CD4-positive, CD25-positive, alpha-beta regulatory T cell (primary cell): ENCODE measurements around the gene POLE. TPM values are rescaled to one million over a fixed set of nuclear protein-coding genes. Genes with fewer than 3 reads are reported as not detected.

Experiments
- ATAC-seq, 2 donors: fragments of 150-1000 bp; cut with Tn5 transposase; one replicate each; pipeline ENCODE4 v1.10.0; 2021; ENCODE audit warnings: low read depth in 2 of 2, moderate number of reproducible peaks in 2 of 2, moderate library complexity in 1 of 2
- DNase-seq, 3 donors: peaks; one replicate each; pipeline versions ENCODE4 v3.0.0 to v3.0.0-alpha.2; 2012 to 2022; ENCODE audit warnings: mixed read lengths in 1 of 3
- H3K27ac ChIP-seq: one replicate; pipeline ENCODE4 v1.7.0; 2013; ENCODE audit warnings: mild to moderate bottlenecking, low read length; ENCODE audit not compliant: insufficient read depth, poor library complexity, severe bottlenecking
- H3K27me3 ChIP-seq: one replicate; pipeline ENCODE4 v1.7.0; 2013; ENCODE audit warnings: low read length; ENCODE audit not compliant: control insufficient read depth, insufficient read depth
- H3K36me3 ChIP-seq: one replicate; pipeline ENCODE4 v1.7.0; 2013; ENCODE audit warnings: mild to moderate bottlenecking, low read length, moderate library complexity; ENCODE audit not compliant: control insufficient read depth, insufficient read depth
- H3K4me1 ChIP-seq: 2 replicates; pipeline ENCODE4 v1.7.0; 2013; ENCODE audit warnings: mild to moderate bottlenecking, low read length; ENCODE audit not compliant: insufficient read depth, control insufficient read depth, poor library complexity, severe bottlenecking
- H3K4me3 ChIP-seq: one replicate; pipeline ENCODE4 v1.7.0; 2013; ENCODE audit warnings: low read depth, mild to moderate bottlenecking, low read length, moderate library complexity
- H3K9me3 ChIP-seq, 2 experiments: 1 replicate in 1 of 2; 2 replicates in 1 of 2; pipeline ENCODE4 v1.7.0; 2013; ENCODE audit warnings: low read length in 2 of 2, mild to moderate bottlenecking in 1 of 2, moderate library complexity in 1 of 2; ENCODE audit not compliant: control insufficient read depth in 2 of 2
- H3K27ac Mint-ChIP-seq, 3 donors: one replicate each; pipeline ENCODE4 v1.8.0; 2020 to 2022; ENCODE audit warnings: mild to moderate bottlenecking in 3 of 3, mixed read lengths in 3 of 3, moderate library complexity in 2 of 3
- H3K27me3 Mint-ChIP-seq: one replicate; pipeline ENCODE4 v1.8.0; 2022; ENCODE audit warnings: mild to moderate bottlenecking, mixed read lengths
- H3K36me3 Mint-ChIP-seq: one replicate; pipeline ENCODE4 v1.8.0; 2020; ENCODE audit warnings: mixed read lengths
- H3K4me1 Mint-ChIP-seq, 4 donors: one replicate each; pipeline ENCODE4 v1.8.0; 2020 to 2022; ENCODE audit warnings: mixed read lengths in 4 of 4, mild to moderate bottlenecking in 1 of 4
- H3K4me3 Mint-ChIP-seq, 4 donors: one replicate each; pipeline ENCODE4 v1.8.0; 2020 to 2022; ENCODE audit warnings: mild to moderate bottlenecking in 4 of 4, mixed read lengths in 4 of 4, moderate library complexity in 3 of 4
- H3K9me3 Mint-ChIP-seq, 7 donors: one replicate each; pipeline ENCODE4 v1.8.0; 2020 to 2022; ENCODE audit warnings: mixed read lengths in 7 of 7, mild to moderate bottlenecking in 3 of 7, moderate library complexity in 2 of 7
- polyA plus RNA-seq, 4 donors: library from polyadenylated mRNA; unstranded; fragments of 300-500 nt; fragmentation: Illumina TruSeq; gene quantifications; one replicate each; pipeline ENCODE4 v1.2.3, GENCODE V29; 2021
- total RNA-seq: library from RNA; stranded (reverse); gene quantifications from one replicate; pipeline ENCODE4 v1.2.3, GENCODE V29; 2022

The POLE gene
- total and polyA plus RNA-seq, 5 donors from 2014 or later, result 2.4 to 51.1 (median 3.7) TPM

GRCh38 chr12:132577191-132577920, 109.8 kb downstream of the POLE start:
- no peaks in the 10 kb centered on the region for H3K27me3 ChIP-seq
- no peak for ATAC-seq
- no peaks in the 10 kb centered on the region for H3K27me3 Mint-ChIP-seq
- no peaks in the 10 kb centered on the region for H3K4me1 ChIP-seq
- H3K36me3 Mint-ChIP-seq, result peaks cover 14% of the 10 kb centered on the region
- peaks cover 4% of the 10 kb centered on the region for H3K36me3 ChIP-seq
- H3K4me1 Mint-ChIP-seq, result no peaks in the 10 kb centered on the region
- no peaks in the 10 kb centered on the region for H3K9me3 Mint-ChIP-seq
- no peak overlapping the region for H3K27ac ChIP-seq
- peak overlapping the region in 1 of 3 donors; percentile 66 for H3K27ac Mint-ChIP-seq
- H3K4me3 ChIP-seq, result no peak overlapping the region
- DNase-seq, result no peak
- H3K4me3 Mint-ChIP-seq, result peak overlapping the region in 1 of 4 donors; percentile 21
- no peaks in the 10 kb centered on the region for H3K9me3 ChIP-seq

- Histone ChIP-seq H3K4me1 (no peaks in the 10 kb centered on the region), H3K36me3 (peaks cover 4% of the 10 kb centered on the region), H3K4me3 (no peak overlapping the region), H3K27ac (no peak overlapping the region), H3K9me3 (no peaks in the 10 kb centered on the region), H3K27me3 (no peaks in the 10 kb centered on the region)
- no peaks in the 10 kb centered on the region for H3K4me1 Mint-ChIP-seq
- no peak overlapping the region for H3K27ac Mint-ChIP-seq
- no peak for DNase-seq
- H3K36me3 Mint-ChIP-seq, result peaks cover 14% of the 10 kb centered on the region
- no peaks in the 10 kb centered on the region for H3K9me3 Mint-ChIP-seq
- no peak overlapping the region for H3K4me3 Mint-ChIP-seq
- no peaks in the 10 kb centered on the region for H3K27me3 Mint-ChIP-seq
- ATAC-seq, result no peak
Measured at GRCh38 chr12:132576701-132577100, 110.4 kb downstream of the POLE start.

GRCh38 chr12:132575661-132576060, 111.5 kb downstream of the POLE start:
- Mint-ChIP-seq H3K9me3 (no peaks in the 10 kb centered on the region), H3K36me3 (peaks cover 14% of the 10 kb centered on the region), H3K4me3 (no peak overlapping the region), H3K27me3 (no peaks in the 10 kb centered on the region), H3K27ac (no peak overlapping the region), H3K4me1 (no peaks in the 10 kb centered on the region)
- Histone ChIP-seq H3K27ac (no peak overlapping the region), H3K4me3 (no peak overlapping the region), H3K36me3 (peaks cover 4% of the 10 kb centered on the region), H3K27me3 (no peaks in the 10 kb centered on the region), H3K9me3 (no peaks in the 10 kb centered on the region), H3K4me1 (no peaks in the 10 kb centered on the region)
- ATAC-seq, result no peak
- no peak for DNase-seq

GRCh38 chr12:132574271-132574996, 112.7 kb downstream of the POLE start:
- H3K9me3 ChIP-seq, result no peaks in the 10 kb centered on the region
- H3K4me1 Mint-ChIP-seq, result no peaks in the 10 kb centered on the region
- no peaks in the 10 kb centered on the region for H3K27me3 ChIP-seq
- H3K4me1 ChIP-seq, result no peaks in the 10 kb centered on the region
- no peaks in the 10 kb centered on the region for H3K9me3 Mint-ChIP-seq
- H3K4me3 ChIP-seq, result no peak overlapping the region
- H3K36me3 ChIP-seq, result no peaks in the 10 kb centered on the region
- peaks cover 10% of the 10 kb centered on the region for H3K36me3 Mint-ChIP-seq
- no peak overlapping the region for H3K4me3 Mint-ChIP-seq
- no peak overlapping the region for H3K27ac Mint-ChIP-seq
- DNase-seq (no peak), ATAC-seq (no peak)
- H3K27ac ChIP-seq, result no peak overlapping the region
- H3K27me3 Mint-ChIP-seq, result no peaks in the 10 kb centered on the region

Other genes with a start within 250 kb of the POLE start
- 94.6 TPM for gene FBRSL1, start 197.2 kb downstream of the POLE start, total RNA-seq
- under 1 TPM; 0.16 to 0.78 (median 0.31) TPM for gene FBRSL1, start 197.2 kb downstream of the POLE start, polyA plus RNA-seq
- gene LRCOL1, start 76.8 kb downstream of the POLE start, total RNA-seq, result not detected
- not detected for gene LRCOL1, start 76.8 kb downstream of the POLE start, polyA plus RNA-seq
- gene P2RX2, start 68.6 kb downstream of the POLE start, total RNA-seq, result not detected
- gene P2RX2, start 68.6 kb downstream of the POLE start, polyA plus RNA-seq, result not detected
- gene PXMP2, start 245 bp upstream of the POLE start, total RNA-seq, result 3.5 TPM
- gene PXMP2, start 245 bp upstream of the POLE start, polyA plus RNA-seq, result 10 to 100 TPM; 12.6 to 20.3 (median 16.3) TPM
- gene PGAM5, start 23.5 kb upstream of the POLE start, total RNA-seq, result 25.3 TPM
- gene PGAM5, start 23.5 kb upstream of the POLE start, polyA plus RNA-seq, result 10 to 100 TPM; 17.5 to 19.6 (median 19.3) TPM
- 91.6 TPM for gene ANKLE2, start 74.5 kb upstream of the POLE start, total RNA-seq
- gene ANKLE2, start 74.5 kb upstream of the POLE start, polyA plus RNA-seq, result 10 to 100 TPM; 20.5 to 25.9 (median 25.3) TPM
- gene GOLGA3, start 141.5 kb upstream of the POLE start, total RNA-seq, result 46.4 TPM
- 1 to 10 TPM; 2.0 to 7.8 (median 3.6) TPM for gene GOLGA3, start 141.5 kb upstream of the POLE start, polyA plus RNA-seq
- 118 TPM for gene CHFR, start 200.3 kb upstream of the POLE start, total RNA-seq
- 10 to 100 TPM; 24.3 to 43.3 (median 37.4) TPM for gene CHFR, start 200.3 kb upstream of the POLE start, polyA plus RNA-seq